ENCODE measurements around the gene KMT2C.

- TF ChIP-seq ZNF114 (tag by site-specific recombination; IDR thresholded peaks at IDR 0.05) (no peak), ZNF830 (tag by site-specific recombination; IDR thresholded peaks at IDR 0.05; ENCODE audit: low read depth) (no peak), ZNF140 (tag by site-specific recombination; IDR thresholded peaks at IDR 0.05) (no peak), ZSCAN18 (tag by site-specific recombination; IDR thresholded peaks at IDR 0.05) (no peak), ZNF548 (tag by site-specific recombination; IDR thresholded peaks at IDR 0.05) (no peak), TCF7L2 (IDR thresholded peaks at IDR 0.05; ENCODE audit: borderline replicate concordance, low read depth, low read length) (no peak), KLF8 (tag by site-specific recombination; IDR thresholded peaks at IDR 0.05) (no peak), SETDB1 (IDR thresholded peaks at IDR 0.05; ENCODE audit: insufficient read length, low read length) (no peak), ZNF768 (tag by site-specific recombination; IDR thresholded peaks at IDR 0.05) (no peak), CTCF (tag by site-specific recombination; IDR thresholded peaks at IDR 0.05) (no peak), ZBTB26 (tag by site-specific recombination; optimal IDR thresholded peaks at IDR 0.05) (no peak)
Measured at GRCh38 chr7:152367170-152367569, 68.6 kb downstream of the KMT2C start.
